NCI-H2227 (cell line): Measurements from ENCODE around the gene MYO9A.
"Not testable (repeated sequence)": the region's sequence is repeated elsewhere in the genome, so short reads cannot be mapped to it uniquely, and the experiment has no call there.

Source experiments
- DNase-seq: peaks from one replicate; lab custom pipeline; 2025; ENCODE audit not compliant: unreplicated experiment; lab: John Stamatoyannopoulos, UW

Gene MYO9A

DNA sequence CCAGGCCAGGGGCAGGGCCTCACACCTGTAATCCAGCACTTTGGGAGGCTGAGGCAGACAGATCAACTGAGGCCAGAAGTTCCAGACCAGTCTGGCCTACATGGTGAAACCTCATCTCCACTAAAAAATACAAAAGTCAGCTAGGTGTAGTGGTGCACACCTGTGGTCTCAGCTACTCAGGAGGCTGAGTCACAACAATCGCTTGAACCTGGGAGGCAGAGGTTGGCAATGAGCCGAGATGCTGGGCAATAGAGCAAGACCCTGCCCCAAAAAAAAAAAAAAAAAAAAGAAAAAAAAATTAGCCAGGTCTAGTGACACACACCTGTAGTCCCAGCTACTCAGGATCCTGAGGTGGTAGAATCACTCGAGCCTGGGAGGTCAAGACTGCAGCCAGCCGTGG, 18.8 kb downstream of the MYO9A start:
- DNase-seq, result no peak

DNA sequence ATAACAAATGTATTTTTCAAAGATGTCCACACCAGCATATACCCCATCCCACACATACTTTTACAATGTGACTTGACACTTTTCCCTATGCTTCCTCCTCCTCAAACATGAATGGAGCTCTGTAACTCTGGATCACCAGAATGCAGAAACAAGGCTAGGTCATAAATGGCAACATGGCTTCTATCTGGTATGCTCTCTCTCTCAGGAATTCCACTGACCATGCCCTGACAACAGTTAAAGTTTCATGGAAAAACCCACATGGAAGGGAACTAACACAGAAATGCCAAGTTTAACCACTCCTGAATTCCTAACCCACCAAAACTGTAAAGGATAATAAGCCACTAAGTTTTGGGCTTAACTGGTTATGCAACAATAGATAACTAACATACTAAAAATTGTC, 19.9 kb downstream of the MYO9A start:
- no peak for DNase-seq

DNA sequence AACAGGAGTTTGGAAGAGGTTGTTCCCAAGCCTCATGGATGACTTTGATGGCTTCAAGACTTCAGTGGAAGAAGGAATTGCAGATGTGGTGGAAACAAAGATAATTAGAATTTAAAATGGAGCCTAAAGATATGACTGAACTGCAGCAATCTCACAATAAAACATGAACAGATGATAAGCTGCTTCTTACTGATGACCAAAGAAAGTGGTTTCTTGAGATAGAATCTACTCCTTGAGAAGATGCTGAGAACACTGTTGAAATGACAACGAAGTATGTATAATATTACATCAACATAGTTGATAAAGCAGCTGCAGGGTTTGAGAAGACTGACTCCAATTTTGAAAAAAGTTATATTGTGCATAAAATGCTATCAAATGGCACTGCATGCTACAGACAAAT, 21.2 kb downstream of the MYO9A start:
- DNase-seq, result no peak

- DNase-seq, result no peak
Measured at GRCh38 chr15:72092691-72093090, 25.3 kb downstream of the MYO9A start.

DNA sequence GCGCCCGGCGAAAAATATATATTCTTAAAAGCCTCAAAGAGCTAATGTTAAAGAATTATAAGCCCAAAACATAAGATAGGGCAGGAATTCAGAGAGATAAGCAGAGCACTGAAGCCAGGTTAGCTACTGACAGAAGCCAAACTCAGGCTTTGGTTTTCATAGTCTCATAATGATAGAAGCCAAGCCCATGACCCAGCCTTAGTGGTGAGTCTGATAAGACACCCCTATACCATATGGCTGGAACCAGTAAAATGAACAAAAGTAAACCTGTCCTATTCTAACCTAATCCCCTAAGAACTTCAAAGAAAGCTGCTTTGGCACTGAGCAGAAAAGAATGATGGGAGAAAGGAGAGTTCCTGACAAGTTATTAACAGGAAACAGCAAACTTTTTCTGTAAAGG, 25.9 kb downstream of the MYO9A start:
- DNase-seq, result no peak

- no peak for DNase-seq
Measured at GRCh38 chr15:72086920-72087648, 30.9 kb downstream of the MYO9A start.

DNA sequence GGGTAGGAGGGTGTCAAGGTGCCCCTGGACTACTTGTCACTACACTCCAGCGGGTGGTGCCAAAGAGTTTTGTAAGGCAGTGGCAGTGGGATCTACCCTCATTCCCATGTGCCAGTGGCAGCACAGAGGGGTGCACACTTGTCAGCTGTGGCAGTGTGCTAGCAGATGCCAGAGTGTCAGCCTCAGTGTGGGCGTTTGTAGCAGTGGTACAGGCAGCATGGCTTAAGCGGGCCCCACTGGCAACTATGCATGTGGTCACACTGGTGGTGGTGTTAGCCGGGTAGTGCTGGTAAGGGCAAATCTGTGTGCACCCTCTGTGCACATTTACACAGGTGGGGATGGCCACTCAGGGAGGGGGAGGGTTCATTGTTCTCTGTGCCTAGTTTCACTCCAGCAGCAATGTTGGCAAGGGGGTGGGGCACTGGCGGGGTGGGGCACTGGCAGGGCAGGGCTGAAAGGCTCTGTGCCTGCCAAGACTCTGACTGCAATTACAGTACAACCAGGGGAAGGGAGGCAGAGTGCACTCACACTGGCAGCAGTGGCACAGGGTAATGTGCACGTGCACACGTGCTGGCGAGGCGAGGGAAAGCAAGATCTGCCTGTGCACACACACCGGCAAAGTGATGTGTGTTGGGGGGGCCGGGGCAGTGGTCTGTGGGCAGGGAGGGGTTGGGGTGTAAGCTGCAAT, 31.8 kb downstream of the MYO9A start:
- no peak for DNase-seq

DNA sequence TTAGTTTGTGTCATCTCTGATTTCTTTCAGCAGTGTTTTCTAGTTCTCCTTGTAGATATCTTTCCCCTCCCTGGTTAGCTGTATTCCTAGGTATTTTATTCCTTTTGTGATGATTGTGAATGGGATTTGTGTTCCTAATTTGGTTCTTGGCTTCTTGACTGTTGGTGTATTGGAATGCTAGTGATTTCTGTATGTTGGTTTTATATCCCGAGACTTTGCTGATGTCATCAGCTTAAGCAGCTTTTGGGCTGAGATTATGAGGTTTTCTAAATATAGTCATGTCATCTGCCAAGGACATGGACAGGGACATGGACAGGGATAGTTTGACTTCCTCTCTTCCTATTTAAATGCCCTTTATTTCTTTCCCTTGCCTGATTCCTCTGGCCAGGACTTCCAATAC, 35.8 kb downstream of the MYO9A start:
- no peak for DNase-seq

DNA sequence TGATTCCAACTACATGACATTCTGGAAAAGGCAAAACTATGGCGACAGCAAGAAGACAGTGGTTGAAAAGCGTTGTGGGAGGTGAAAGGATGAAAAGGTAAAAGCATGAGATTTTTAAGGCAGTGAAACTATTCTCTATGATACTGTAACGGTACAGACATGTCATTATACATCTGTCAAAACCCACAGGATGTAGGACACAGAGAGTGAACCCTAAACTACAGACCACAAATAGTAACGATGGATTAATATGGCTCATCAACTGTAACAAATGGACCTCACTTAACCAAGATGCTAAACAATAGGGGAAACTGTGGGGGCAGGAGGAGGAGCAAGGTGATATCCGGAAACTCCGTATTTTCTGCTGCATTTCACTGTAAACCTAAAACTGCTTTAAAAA, 39.1 kb downstream of the MYO9A start:
- DNase-seq, result no peak

GRCh38 chr15:72077950-72078349, 40.0 kb downstream of the MYO9A start:
- DNase-seq, result no peak

DNA sequence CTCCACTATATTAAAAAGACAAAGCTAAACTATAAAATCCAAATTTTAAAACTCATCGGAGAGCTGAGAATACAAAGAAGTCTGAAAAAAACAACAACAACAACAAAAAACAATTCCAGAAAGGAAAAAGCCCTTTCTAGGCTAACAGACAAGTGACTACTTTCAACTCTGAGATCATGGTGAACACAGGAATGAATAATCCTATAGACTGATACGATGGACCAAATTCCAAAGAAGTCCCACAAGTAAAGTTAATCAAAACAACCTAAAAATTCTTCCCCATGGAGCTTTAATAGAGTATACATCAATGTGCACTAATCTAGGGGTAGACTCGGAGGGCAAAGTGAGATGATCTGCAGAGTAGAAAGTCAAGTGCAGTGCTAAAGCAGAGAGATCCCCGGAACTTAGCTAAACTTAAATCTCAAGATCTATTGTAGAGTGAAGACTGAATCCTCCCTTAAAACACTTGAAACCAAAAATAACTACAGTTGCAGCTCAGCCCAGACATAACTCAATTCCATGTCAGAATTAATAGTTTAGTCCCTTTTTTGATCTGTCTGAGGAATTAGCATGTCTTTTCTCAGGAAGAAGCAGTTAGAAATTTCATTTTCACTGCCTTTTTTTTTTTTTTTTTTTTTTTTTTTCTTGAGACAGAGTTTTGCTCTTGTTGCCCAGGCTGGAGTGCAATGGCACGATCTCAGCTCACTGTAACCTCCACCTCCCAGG, 43.5 kb downstream of the MYO9A start:
- no peak for DNase-seq

DNA sequence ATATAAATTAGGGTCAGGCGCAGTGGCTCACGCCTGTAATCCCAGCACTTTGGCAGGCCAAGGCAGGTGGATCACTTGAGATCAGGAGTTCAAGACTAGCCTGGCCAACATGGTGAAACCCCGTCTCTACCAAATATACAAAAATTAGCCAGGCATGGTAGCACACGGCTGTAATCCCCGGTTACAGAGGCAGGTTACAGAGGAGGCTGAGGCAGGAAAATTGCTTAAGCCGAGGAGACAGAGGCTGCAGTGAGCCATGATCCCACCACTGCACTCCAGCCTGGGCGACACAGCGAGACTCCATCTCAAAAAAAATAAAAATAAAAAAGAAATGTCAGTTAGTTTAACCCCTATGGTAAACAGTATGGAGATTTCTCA, 46.5 kb downstream of the MYO9A start:
- DNase-seq, result not testable (repeated sequence)

DNA sequence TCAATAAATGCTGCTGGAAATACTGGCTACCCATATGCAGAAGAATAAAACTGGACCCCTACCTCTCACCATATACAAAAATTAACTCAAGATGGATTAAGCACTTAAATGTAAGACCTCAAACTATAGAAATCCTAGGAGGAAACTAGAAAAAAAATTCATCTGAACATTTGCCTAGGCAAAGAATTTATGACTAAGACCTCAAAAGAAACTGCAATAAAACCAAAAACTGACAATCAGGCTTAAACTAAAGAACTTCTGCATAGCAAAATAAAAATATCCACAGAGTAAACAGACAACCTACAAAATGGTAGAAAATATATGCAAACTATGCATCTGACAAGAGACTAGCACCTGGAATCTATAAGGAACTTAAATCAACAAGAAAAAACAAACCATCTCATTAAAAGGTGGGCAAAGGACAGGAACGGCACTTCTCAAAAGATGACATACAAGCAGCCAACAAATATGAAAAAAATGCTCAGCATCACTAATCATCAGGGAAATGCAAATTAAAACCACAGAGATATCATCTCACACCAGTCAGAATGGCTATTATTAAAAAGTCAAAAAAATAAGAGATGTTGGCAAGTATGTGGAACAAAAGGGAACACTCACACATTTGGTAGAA, 47.0 kb downstream of the MYO9A start:
- no peak for DNase-seq

GRCh38 chr15:72068856-72069255, 49.1 kb downstream of the MYO9A start:
- no peak for DNase-seq

DNA sequence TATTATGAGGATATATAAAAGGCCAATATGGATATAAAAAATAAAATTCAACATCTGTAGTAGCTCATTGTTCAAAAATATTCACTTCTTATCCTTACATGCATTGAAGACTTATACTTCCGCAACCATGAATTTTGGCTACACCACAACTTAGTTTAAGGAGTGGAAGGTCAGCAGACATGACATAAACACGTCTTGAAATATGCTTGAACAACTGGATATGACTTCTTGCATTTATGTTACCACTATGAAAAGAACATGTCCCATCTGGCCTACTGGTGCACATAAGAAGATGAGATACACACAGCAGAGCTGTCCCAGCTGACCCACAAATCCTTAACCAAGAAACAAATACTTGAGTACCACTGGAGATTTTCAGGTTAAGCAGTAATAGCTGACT, 52.1 kb downstream of the MYO9A start:
- DNase-seq, result no peak

- no peak for DNase-seq
Measured at GRCh38 chr15:72063186-72063585, 54.8 kb downstream of the MYO9A start.

DNA sequence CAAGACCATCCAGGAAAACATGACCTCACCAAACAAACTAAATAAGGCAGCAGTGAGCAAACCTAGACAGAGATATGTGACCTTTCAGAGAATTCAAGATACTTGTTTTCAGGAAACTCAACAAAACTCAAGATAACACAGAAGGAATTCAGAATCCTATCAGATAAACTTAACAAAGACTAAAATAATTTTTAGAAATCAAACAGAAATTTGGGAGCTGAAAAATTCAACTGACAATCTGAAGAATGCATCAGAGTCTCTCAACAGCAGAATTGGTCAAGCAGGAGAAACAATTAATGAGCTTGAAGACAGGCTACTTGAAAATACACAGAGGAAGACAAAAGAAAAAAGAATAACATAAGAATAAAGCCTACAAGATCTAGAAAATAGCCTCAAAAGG, 55.6 kb downstream of the MYO9A start:
- DNase-seq, result no peak

GRCh38 chr15:72060687-72061250, 57.2 kb downstream of the MYO9A start:
- no peak for DNase-seq

GRCh38 chr15:72058585-72058984, 59.4 kb downstream of the MYO9A start:
- DNase-seq, result no peak

- DNase-seq, result no peak
Measured at GRCh38 chr15:72057548-72058091, 60.3 kb downstream of the MYO9A start.

- not testable (repeated sequence) for DNase-seq
Measured at GRCh38 chr15:72056217-72056616, 61.7 kb downstream of the MYO9A start.
